K562 (cell line): Measurements from ENCODE around the gene GNGT2. TPM values are rescaled to one million over a fixed set of nuclear protein-coding genes. Genes with fewer than 3 reads are reported as not detected.

ENCODE experiments used
- ATF2 ChIP-seq: sonication (generic); formaldehyde crosslinking; IDR thresholded peaks from 2 replicates; pipeline ENCODE4 v1.8.1; 2022; ENCODE audit warnings: missing genetic modification reagents
- BACH1 ChIP-seq: fragments of 200-800 bp; sonication (Bioruptor generic); IDR thresholded peaks from 2 replicates; pipeline ENCODE4 v1.6.1; 2016; ENCODE audit warnings: missing genetic modification characterization, missing compliant biosample characterization
- BHLHE40 ChIP-seq: IDR thresholded peaks from 2 replicates; pipeline ENCODE4 v1.6.1; 2011; ENCODE audit warnings: low read length, improper control_type of control experiment
- CTCF ChIP-seq, 3 experiments: IDR thresholded peaks in 2 of 3; conservative IDR thresholded peaks in 1 of 3; 2 replicates each; pipeline ENCODE4 v1.5.1; 2011 to 2012; ENCODE audit warnings: low read length in 3 of 3, mild to moderate bottlenecking in 3 of 3, control low read depth in 2 of 3, improper control_type of control experiment in 1 of 3, inconsistent platforms in 1 of 3, low read depth in 1 of 3, mixed read lengths in 1 of 3, moderate library complexity in 1 of 3; ENCODE audit not compliant: insufficient read depth in 2 of 3
- FOSL1 ChIP-seq: fragments of 200-800 bp; sonication (Bioruptor generic); conservative IDR thresholded peaks from 2 replicates; pipeline ENCODE4 v1.6.1; 2016; ENCODE audit warnings: missing genetic modification characterization, missing compliant biosample characterization
- GATA2 ChIP-seq: sonication (generic); formaldehyde crosslinking; IDR thresholded peaks from 2 replicates; pipeline ENCODE4 v1.4.0; 2020; ENCODE audit warnings: mild to moderate bottlenecking, missing genetic modification reagents
- ILK ChIP-seq: fragments of 450-650 bp; IDR thresholded peaks from 2 replicates; pipeline ENCODE4 v1.6.1; 2016; ENCODE audit warnings: missing genetic modification characterization, low read depth, mild to moderate bottlenecking, missing compliant biosample characterization, moderate library complexity, borderline replicate concordance
- NR2F6 ChIP-seq: fragments of 450-650 bp; formaldehyde crosslinking; IDR thresholded peaks from 2 replicates; pipeline ENCODE4 v1.4.0; 2020; ENCODE audit warnings: mild to moderate bottlenecking
- NR4A1 ChIP-seq, 2 experiments: fragments of 250-450 bp in 1 of 2; fragments of 450-650 bp in 1 of 2; sonication (Bioruptor Pico) in 1 of 2; IDR thresholded peaks; 2 replicates each; pipeline versions ENCODE4 v1.4.0 to v1.6.1; 2016 to 2020; ENCODE audit warnings: mild to moderate bottlenecking in 2 of 2, missing compliant biosample characterization in 1 of 2, missing genetic modification characterization in 1 of 2, moderate library complexity in 1 of 2
- RERE ChIP-seq: sonication (generic); formaldehyde crosslinking; IDR thresholded peaks from 2 replicates; pipeline ENCODE4 v1.8.0; 2023; ENCODE audit warnings: missing genetic modification reagents, mild to moderate bottlenecking, borderline replicate concordance
- TEAD2 ChIP-seq: fragments of 450-650 bp; IDR thresholded peaks from 2 replicates; pipeline ENCODE4 v1.6.1; 2016; ENCODE audit warnings: missing genetic modification characterization, control low read depth, missing compliant biosample characterization
- ZNF395 ChIP-seq: fragments of 200-800 bp; sonication (Bioruptor generic); IDR thresholded peaks from 2 replicates; pipeline ENCODE4 v1.6.1; 2017; ENCODE audit warnings: missing genetic modification characterization, missing compliant biosample characterization
- ZNF639 ChIP-seq, 2 experiments: fragments of 200-800 bp in 1 of 2; sonication (Bioruptor generic) in 1 of 2; sonication (generic) in 1 of 2; formaldehyde crosslinking in 1 of 2; IDR thresholded peaks in 1 of 2; conservative IDR thresholded peaks in 1 of 2; 2 replicates each; pipeline versions ENCODE4 v1.5.0 to v1.6.1; 2016 to 2020; ENCODE audit warnings: missing compliant biosample characterization in 1 of 2, missing genetic modification characterization in 1 of 2, missing genetic modification reagents in 1 of 2
- polyA plus RNA-seq, 8 experiments: library from polyadenylated mRNA; depleted of rRNA in 4 of 8; stranded (reverse) in 5 of 8; unstranded in 3 of 8; fragments of >200 nt; fragmentation: Nextera tagmentation in 2 of 8; fragmentation: Illumina TruSeq in 1 of 8; extraction: Ambion mirVana in 2 of 8; extraction: Trizol in 1 of 8; gene quantifications; 2 replicates each; pipeline versions ENCODE4 v1.2.1 to v1.2.3, GENCODE V29; 2011 to 2014; ENCODE audit warnings: inconsistent platforms in 1 of 8, missing spikeins in 1 of 8
- total RNA-seq, 7 experiments: library from RNA; depleted of rRNA in 6 of 7; stranded (reverse); fragments of >200 nt in 6 of 7; fragmentation: Illumina TruSeq in 2 of 7; extraction: Trizol in 2 of 7; gene quantifications; 2 replicates each; pipeline versions ENCODE4 v1.2.1 to v1.2.3, GENCODE V29; 2011 to 2021; ENCODE audit warnings: low replicate concordance in 1 of 7

The GNGT2 gene
- total and polyA plus RNA-seq, 9 of the 15 experiments (the other 6 are each of a cell fraction or from before 2014, with no cell fraction given): not detected

GRCh38 chr17:49197346-49197998, 12.9 kb downstream of the GNGT2 start (continued):
- TF ChIP-seq ZNF639 (CRISPR knock-in tag; conservative IDR thresholded peaks at IDR 0.05 in 1 of 2, IDR thresholded peaks at IDR 0.05 in 1 of 2): 0 out of 4 replicates have a peak, but pooled peaks of 1 of the 2 experiments have one; percentile 40
- TF ChIP-seq BACH1 (tag): peak; percentile 48; the same call in 1 of the 2 replicates
- no peak for TF ChIP-seq NR4A1 (CRISPR knock-in tag; IDR thresholded peaks at IDR 0.05)
- no peak for TF ChIP-seq NR4A1 (tag; IDR thresholded peaks at IDR 0.05)
- TF ChIP-seq ATF2 (CRISPR knock-in tag): no peak
- TF ChIP-seq TEAD2: peak; percentile 29; the same call in 1 of the 2 replicates
- 0 out of 2 replicates have a peak, but pooled peaks have one; percentile 24 for TF ChIP-seq FOSL1 (tag)
- TF ChIP-seq RERE (CRISPR knock-in tag): no peak
- TF ChIP-seq CTCF (IDR thresholded peaks at IDR 0.05 in 2 of 3, conservative IDR thresholded peaks at IDR 0.05 in 1 of 3; ENCODE audit: insufficient read depth in 2 of 3, low read depth in 1 of 3, low read length in 3 of 3): peak in 1 of 3 experiments; percentile 10; a peak in 1 of 6 replicates
- TF ChIP-seq GATA2 (CRISPR knock-in tag): no peak
- TF ChIP-seq ZNF395 (CRISPR knock-in tag): 0 out of 2 replicates have a peak, but pooled peaks have one; percentile 43
- TF ChIP-seq BHLHE40: no peak
- no peak for TF ChIP-seq ILK (tag)
- TF ChIP-seq NR2F6 (CRISPR knock-in tag): no peak
